Epithelial cell of esophagus (primary cell): ENCODE data around the gene CHD3.

Source experiments
- DNase-seq: peaks from one replicate; pipeline ENCODE4 v3.0.0; 2010; ENCODE audit warnings: low read depth
- H3K4me3 ChIP-seq: 2 replicates; pipeline ENCODE4 v1.5.1; 2011; ENCODE audit warnings: mild to moderate bottlenecking, low read length, control low read depth
- CTCF ChIP-seq: IDR thresholded peaks from 2 replicates; pipeline ENCODE4 v1.5.1; 2011; ENCODE audit warnings: low read depth, mild to moderate bottlenecking, low read length, control low read depth, inconsistent platforms; ENCODE audit not compliant: insufficient read depth; ENCODE audit errors: missing control alignments

CHD3 gene

GRCh38 chr17:7846063-7846735 is 42.4 kb upstream of the CHD3 start:
- no peak for DNase-seq
- TF ChIP-seq CTCF: no peak
- no peak overlapping the region for H3K4me3 ChIP-seq

DNA sequence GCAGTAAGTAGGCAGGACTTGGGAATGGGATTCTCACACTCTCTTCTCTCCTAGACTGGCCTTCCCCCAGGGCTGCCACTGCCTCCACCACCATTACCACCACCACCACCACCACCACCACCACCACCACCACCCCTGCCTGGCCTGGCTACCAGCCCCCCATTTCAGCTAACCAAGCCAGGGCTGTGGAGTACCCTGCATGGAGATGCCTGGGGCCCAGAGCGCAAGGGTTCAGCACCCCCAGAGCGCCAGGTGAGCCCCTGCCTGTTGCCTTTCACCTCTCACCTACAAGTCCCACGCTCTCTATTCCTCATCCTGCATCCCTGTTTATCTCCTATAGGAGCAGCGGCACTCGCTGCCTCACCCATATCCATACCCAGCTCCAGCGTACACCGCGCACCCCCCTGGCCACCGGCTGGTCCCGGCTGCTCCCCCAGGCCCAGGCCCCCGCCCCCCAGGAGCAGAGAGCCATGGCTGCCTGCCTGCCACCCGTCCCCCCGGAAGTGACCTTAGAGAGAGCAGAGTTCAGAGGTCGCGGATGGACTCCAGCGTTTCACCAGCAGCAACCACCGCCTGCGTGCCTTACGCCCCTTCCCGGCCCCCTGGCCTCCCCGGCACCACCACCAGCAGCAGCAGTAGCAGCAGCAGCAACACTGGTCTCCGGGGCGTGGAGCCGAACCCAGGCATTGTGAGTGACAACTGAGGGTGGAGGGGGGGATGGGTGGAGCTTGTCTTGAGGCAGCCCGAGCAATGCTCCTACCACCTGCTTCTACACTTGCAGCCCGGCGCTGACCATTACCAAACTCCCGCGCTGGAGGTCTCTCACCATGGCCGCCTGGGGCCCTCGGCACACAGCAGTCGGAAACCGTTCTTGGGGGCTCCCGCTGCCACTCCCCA is 41.6 kb upstream of the CHD3 start:
- TF ChIP-seq CTCF: no peak
- no peak overlapping the region for H3K4me3 ChIP-seq
- DNase-seq: no peak

GRCh38 chr17:7848131-7848579 is 40.4 kb upstream of the CHD3 start:
- no peak for TF ChIP-seq CTCF
- H3K4me3 ChIP-seq: no peak overlapping the region
- no peak for DNase-seq

DNA sequence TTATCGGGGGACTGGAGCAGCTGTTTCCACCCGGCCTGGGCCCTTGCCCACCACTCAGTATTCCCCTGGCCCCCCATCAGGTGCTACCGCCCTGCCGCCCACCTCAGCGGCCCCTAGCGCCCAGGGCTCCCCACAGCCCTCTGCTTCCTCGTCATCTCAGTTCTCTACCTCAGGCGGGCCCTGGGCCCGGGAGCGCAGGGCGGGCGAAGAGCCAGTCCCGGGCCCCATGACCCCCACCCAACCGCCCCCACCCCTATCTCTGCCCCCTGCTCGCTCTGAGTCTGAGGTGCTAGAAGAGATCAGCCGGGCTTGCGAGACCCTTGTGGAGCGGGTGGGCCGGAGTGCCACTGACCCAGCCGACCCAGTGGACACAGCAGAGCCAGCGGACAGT is 39.9 kb upstream of the CHD3 start:
- no peak for TF ChIP-seq CTCF
- no peak overlapping the region for H3K4me3 ChIP-seq
- no peak for DNase-seq

- no peak for DNase-seq
- no peak for TF ChIP-seq CTCF
- H3K4me3 ChIP-seq: no peak overlapping the region
Observed at GRCh38 chr17:7849130-7849750, 39.3 kb upstream of the CHD3 start.

DNA sequence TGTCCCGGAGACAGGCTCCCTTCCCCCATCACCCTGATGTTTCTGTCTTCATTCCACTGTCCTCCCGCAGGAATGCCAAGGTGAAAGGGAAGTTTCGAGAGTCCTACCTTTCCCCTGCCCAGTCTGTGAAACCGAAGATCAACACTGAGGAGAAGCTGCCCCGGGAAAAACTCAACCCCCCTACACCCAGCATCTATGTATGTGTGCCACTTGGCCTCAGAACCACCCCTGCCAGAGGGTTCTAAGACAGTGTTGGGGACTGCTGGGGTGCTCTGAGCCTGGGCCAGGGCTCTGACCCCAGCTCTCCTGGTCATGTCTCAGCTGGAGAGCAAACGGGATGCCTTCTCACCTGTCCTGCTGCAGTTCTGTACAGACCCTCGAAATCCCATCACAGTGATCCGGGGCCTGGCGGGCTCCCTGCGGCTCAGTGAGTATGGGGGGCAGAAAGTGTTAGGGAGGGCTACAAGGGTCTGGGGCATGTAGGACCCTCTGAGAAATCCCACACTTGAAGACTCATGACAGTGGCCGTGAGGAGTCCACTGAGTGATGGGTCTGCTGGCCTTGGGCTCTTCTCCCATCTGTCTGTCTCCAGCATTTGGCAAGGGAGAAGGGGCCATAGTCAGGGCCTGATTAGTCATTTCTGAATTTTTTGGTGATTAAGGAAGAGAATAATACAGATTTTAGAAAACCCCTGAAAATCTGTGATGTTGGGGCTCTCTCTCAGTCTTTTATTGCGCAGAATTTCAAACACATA is 38.7 kb upstream of the CHD3 start:
- no peak overlapping the region for H3K4me3 ChIP-seq
- no peak for DNase-seq
- no peak for TF ChIP-seq CTCF
